ENCODE measurements around the gene IRF2. TPM values are rescaled to one million over a fixed set of nuclear protein-coding genes. Genes with fewer than 3 reads are reported as not detected.
A peak's percentile ranks its signal among the peaks of the same experiment; 100 is the strongest.

Gene IRF2
- total and polyA plus RNA-seq, 2 experiments from 2014 or later, result 12.8 to 14.2 TPM

GRCh38 chr4:184392748-184393559, 81.4 kb downstream of the IRF2 start:
- H3K9me2 ChIP-seq (ENCODE audit: insufficient read depth), result no peaks in the 10 kb centered on the region
- H3K27ac ChIP-seq, result no peak overlapping the region
- no peak overlapping the region for H3K4me2 ChIP-seq (ENCODE audit: unreplicated experiment)
- in situ Hi-C loops (cut with MboI), result no loop called here
- H3K27me3 ChIP-seq (replicated peaks; ENCODE audit: insufficient read depth), result no peaks in the 10 kb centered on the region
- peak; percentile 13 for DNase-seq
- no peak overlapping the region for H3K9ac ChIP-seq
- no peaks in the 10 kb centered on the region for H4K20me1 ChIP-seq (ENCODE audit: insufficient read depth)
- H3K4me1 ChIP-seq (ENCODE audit: insufficient read depth), result no peaks in the 10 kb centered on the region
- no peaks in the 10 kb centered on the region for H3K79me2 ChIP-seq (ENCODE audit: insufficient read depth)
- 56 to 57% methylated on average over 17 of the region's 17 CpGs for WGBS, 2 experiments (ENCODE audit: low coverage in 1 of 2, low lambda C conversion rate in 2 of 2, missing lambda C conversion rate in 2 of 2)
- H3K4me3 ChIP-seq, result no peak overlapping the region
- H3K9me3 ChIP-seq (ENCODE audit: low read depth), result no peaks in the 10 kb centered on the region
- H2AFZ ChIP-seq, result no peak overlapping the region
- no peaks in the 10 kb centered on the region for H3F3A ChIP-seq (ENCODE audit: insufficient read depth)
- H3K36me3 ChIP-seq (ENCODE audit: low read depth), result peaks cover 19% of the 10 kb centered on the region; the same call in 1 of the 2 replicates
- TF ChIP-seq EZH2 (IDR thresholded peaks at IDR 0.05; ENCODE audit: insufficient read depth, poor library complexity, severe bottlenecking) (no peak), EZH2phosphoT487 (IDR thresholded peaks at IDR 0.05; ENCODE audit: insufficient read depth, low read depth) (no peak)

GRCh38 chr4:184392316-184392715, 82.0 kb downstream of the IRF2 start:
- no peaks in the 10 kb centered on the region for H3K27me3 ChIP-seq (replicated peaks; ENCODE audit: insufficient read depth)
- TF ChIP-seq EZH2 (IDR thresholded peaks at IDR 0.05; ENCODE audit: insufficient read depth, poor library complexity, severe bottlenecking), result no peak
- TF ChIP-seq EZH2phosphoT487 (IDR thresholded peaks at IDR 0.05; ENCODE audit: insufficient read depth, low read depth), result no peak
- in situ Hi-C loops (cut with MboI), result no loop called here
- H3K36me3 ChIP-seq (ENCODE audit: low read depth), result peaks cover 14% of the 10 kb centered on the region; the same call in 1 of the 2 replicates
- no peak overlapping the region for H3K4me3 ChIP-seq
- no peak overlapping the region for H3K4me2 ChIP-seq (ENCODE audit: unreplicated experiment)
- H4K20me1 ChIP-seq (ENCODE audit: insufficient read depth), result no peaks in the 10 kb centered on the region
- no peaks in the 10 kb centered on the region for H3K79me2 ChIP-seq (ENCODE audit: insufficient read depth)
- no peak overlapping the region for H3K27ac ChIP-seq
- H3F3A ChIP-seq (ENCODE audit: insufficient read depth), result no peaks in the 10 kb centered on the region
- WGBS, 2 experiments (ENCODE audit: low coverage in 1 of 2, low lambda C conversion rate in 2 of 2, missing lambda C conversion rate in 2 of 2), result 92 to 98% methylated on average over 6 of the region's 6 CpGs
- no peak for DNase-seq
- no peak overlapping the region for H2AFZ ChIP-seq
- H3K4me1 ChIP-seq (ENCODE audit: insufficient read depth), result no peaks in the 10 kb centered on the region
- no peaks in the 10 kb centered on the region for H3K9me3 ChIP-seq (ENCODE audit: low read depth)
- H3K9ac ChIP-seq, result no peak overlapping the region
- no peaks in the 10 kb centered on the region for H3K9me2 ChIP-seq (ENCODE audit: insufficient read depth)

GRCh38 chr4:184389978-184390900, 84.1 kb downstream of the IRF2 start:
- H3K79me2 ChIP-seq (ENCODE audit: insufficient read depth), result no peaks in the 10 kb centered on the region

GRCh38 chr4:184388106-184388505, 86.2 kb downstream of the IRF2 start:
- H3K27me3 ChIP-seq (replicated peaks; ENCODE audit: insufficient read depth), result no peaks in the 10 kb centered on the region
- no peak for TF ChIP-seq EZH2phosphoT487 (IDR thresholded peaks at IDR 0.05; ENCODE audit: insufficient read depth, low read depth)
- no peak for TF ChIP-seq EZH2 (IDR thresholded peaks at IDR 0.05; ENCODE audit: insufficient read depth, poor library complexity, severe bottlenecking)
- in situ Hi-C loops (cut with MboI), result no loop called here
- H3K9me3 ChIP-seq (ENCODE audit: low read depth), result no peaks in the 10 kb centered on the region
- peaks cover 14% of the 10 kb centered on the region for H3K4me1 ChIP-seq (ENCODE audit: insufficient read depth)
- no peak overlapping the region for H3K4me3 ChIP-seq
- no peaks in the 10 kb centered on the region for H3K79me2 ChIP-seq (ENCODE audit: insufficient read depth)
- H3F3A ChIP-seq (ENCODE audit: insufficient read depth), result peaks cover 31% of the 10 kb centered on the region
- H3K4me2 ChIP-seq (ENCODE audit: unreplicated experiment), result no peak overlapping the region
- DNase-seq, result no peak
- H4K20me1 ChIP-seq (ENCODE audit: insufficient read depth), result no peaks in the 10 kb centered on the region
- H2AFZ ChIP-seq, result no peak overlapping the region
- H3K36me3 ChIP-seq (ENCODE audit: low read depth), result peaks cover 11% of the 10 kb centered on the region; the same call in 1 of the 2 replicates
- WGBS, 2 experiments (ENCODE audit: low coverage in 1 of 2, low lambda C conversion rate in 2 of 2, missing lambda C conversion rate in 2 of 2), result 96 to 100% methylated on average over 6 of the region's 6 CpGs
- no peak overlapping the region for H3K9ac ChIP-seq
- H3K9me2 ChIP-seq (ENCODE audit: insufficient read depth), result no peaks in the 10 kb centered on the region
- H3K27ac ChIP-seq, result no peak overlapping the region

More at GRCh38 chr4:184389978-184390900, 84.1 kb downstream of the IRF2 start:
- no peak overlapping the region for H2AFZ ChIP-seq
- H3K4me2 ChIP-seq (ENCODE audit: unreplicated experiment), result no peak overlapping the region
- no peak for DNase-seq
- no peaks in the 10 kb centered on the region for H4K20me1 ChIP-seq (ENCODE audit: insufficient read depth)
- peaks cover 11% of the 10 kb centered on the region; the same call in 1 of the 2 replicates for H3K36me3 ChIP-seq (ENCODE audit: low read depth)
- no peak overlapping the region for H3K27ac ChIP-seq
- H3F3A ChIP-seq (ENCODE audit: insufficient read depth), result peaks cover 10% of the 10 kb centered on the region; the same call in 1 of the 2 replicates
- H3K9me2 ChIP-seq (ENCODE audit: insufficient read depth), result no peaks in the 10 kb centered on the region
- WGBS, 2 experiments (ENCODE audit: low coverage in 1 of 2, low lambda C conversion rate in 2 of 2, missing lambda C conversion rate in 2 of 2), result 86 to 87% methylated on average over 24 of the region's 24 CpGs
- H3K4me3 ChIP-seq, result no peak overlapping the region
- no peaks in the 10 kb centered on the region for H3K4me1 ChIP-seq (ENCODE audit: insufficient read depth)
- no peak overlapping the region for H3K9ac ChIP-seq
- TF ChIP-seq EZH2phosphoT487 (IDR thresholded peaks at IDR 0.05; ENCODE audit: insufficient read depth, low read depth), result no peak
- TF ChIP-seq EZH2 (IDR thresholded peaks at IDR 0.05; ENCODE audit: insufficient read depth, poor library complexity, severe bottlenecking), result no peak
- no peaks in the 10 kb centered on the region for H3K9me3 ChIP-seq (ENCODE audit: low read depth)
- H3K27me3 ChIP-seq (replicated peaks; ENCODE audit: insufficient read depth), result no peaks in the 10 kb centered on the region
- in situ Hi-C loops (cut with MboI), result no loop called here

Measured in GM23248 (cell line).